GM12872 (cell line): ENCODE data around the gene KRT33B.

ENCODE experiments used
- CTCF ChIP-seq: IDR thresholded peaks from 3 replicates; pipeline ENCODE4 v1.5.1; 2011; ENCODE audit warnings: low read depth, mild to moderate bottlenecking, low read length, moderate library complexity; ENCODE audit not compliant: insufficient read depth

KRT33B gene

GRCh38 chr17:41340934-41341861 is 28.4 kb downstream of the KRT33B start:
- TF ChIP-seq CTCF: no peak

DNA sequence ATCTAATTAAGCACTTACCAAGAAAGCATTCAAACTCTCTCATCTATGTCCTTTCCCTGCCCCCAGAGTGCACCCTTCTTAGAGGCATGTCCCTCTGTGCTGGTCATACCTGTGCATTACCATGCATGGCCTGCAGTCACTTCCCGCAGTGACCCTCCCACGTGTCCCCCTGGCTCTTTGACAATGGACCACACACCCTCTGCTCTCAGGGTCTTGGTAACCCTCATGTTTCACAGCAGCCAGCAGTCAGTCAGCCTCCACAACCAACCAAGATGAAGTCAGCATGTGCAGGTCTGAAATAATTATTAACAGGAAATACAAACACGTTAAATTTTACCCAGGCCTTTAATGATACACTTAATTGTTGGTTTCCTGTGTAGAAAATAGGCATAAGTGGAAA is 29.1 kb downstream of the KRT33B start:
- TF ChIP-seq CTCF: peak; percentile 24; the same call in 1 of the 3 replicates

GRCh38 chr17:41339571-41340172 is 29.9 kb downstream of the KRT33B start:
- no peak for TF ChIP-seq CTCF

DNA sequence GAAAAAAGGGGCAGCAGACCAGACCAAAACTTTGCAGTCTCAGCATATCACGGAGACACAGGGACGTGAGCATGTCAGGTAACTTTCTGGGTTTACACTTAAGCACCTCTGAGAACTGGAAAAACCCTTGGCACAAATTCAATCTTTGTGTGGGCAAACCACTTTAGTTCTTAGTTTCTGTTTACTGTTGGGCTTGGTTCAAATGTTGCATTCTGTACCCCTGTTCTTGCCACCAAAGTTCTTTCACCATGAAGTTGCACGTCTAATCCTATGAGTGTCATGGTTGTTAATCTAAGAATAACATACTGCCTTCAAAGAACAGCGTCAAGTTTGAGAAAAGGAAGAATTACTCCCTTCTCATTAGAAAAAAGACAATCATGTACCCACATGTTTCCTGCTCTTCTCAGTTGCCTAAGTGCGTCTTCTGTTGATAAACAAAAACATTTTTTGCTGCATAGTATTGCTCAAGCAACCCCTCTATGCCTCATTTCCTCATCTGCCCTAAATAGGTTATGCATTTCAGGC is 30.6 kb downstream of the KRT33B start:
- TF ChIP-seq CTCF: no peak

GRCh38 chr17:41335747-41336146 is 33.9 kb downstream of the KRT33B start:
- no peak for TF ChIP-seq CTCF

DNA sequence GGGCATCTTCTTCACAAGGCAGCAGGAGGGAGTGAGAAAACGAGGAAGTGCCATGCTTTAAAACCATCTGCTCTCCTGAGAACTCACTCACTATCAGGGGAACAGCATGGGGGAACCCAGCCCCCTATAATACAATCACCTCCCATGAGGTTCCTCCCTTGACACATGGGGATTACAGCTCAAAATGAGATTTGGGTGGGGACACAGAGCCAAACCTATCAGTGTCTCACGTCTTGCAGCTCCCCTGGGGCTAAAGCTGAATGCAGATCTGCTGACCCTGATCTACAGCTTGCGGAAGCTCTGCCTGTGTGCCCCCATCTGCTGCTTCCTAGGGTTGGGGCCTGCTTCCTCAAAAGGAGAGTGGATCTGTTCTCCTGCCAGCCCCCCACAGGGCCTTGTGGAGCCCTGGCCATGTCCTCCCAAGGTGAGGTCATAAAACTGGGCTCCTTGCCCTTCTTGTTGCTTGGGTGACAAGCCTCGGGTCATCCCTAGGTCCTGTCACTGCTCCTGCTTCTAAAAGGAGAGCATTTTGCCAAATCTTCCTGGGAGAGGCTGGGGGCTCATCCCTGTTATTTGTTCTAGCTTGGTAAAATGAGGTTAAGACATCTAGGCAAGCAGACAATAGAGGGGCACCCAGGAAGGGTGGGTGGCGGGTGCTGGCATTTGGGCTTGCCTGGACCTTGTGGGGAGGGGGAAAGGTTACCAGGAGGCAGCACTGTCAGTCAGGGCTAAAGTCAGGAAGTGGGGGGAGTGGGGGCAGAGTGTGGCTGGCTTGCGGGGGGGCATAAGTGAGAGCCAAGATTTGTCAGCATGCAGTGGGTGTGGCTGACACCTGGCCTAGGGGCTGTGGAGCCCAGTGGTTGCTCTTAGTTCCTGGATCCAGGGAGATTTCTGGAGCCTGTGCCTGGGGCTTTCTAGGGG is 35.0 kb downstream of the KRT33B start:
- no peak for TF ChIP-seq CTCF

DNA sequence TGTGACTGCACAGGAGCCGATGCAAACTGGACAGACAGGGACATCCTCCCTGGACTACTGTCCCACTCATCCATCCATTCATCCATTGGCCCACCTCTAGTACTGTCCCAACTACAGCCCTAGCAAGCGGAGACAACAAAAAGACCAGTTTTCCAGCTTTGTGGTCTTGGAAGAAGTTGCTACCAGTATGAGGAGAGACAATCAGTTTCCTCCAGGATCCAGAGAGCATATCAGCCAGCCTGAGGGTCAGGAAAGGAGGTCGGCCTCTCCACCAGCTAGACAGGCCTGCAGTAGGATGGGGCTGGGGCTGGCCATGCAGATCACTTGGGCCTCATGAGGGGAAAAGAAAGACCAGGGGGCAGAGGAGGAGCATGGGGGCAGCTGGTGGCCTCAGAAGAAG is 35.8 kb downstream of the KRT33B start:
- TF ChIP-seq CTCF: no peak
